ENCODE data around the gene ENDOV. TPM values are rescaled to one million over a fixed set of nuclear protein-coding genes. Genes with fewer than 3 reads are reported as not detected.

The ENDOV gene
- total and polyA plus RNA-seq, 2 donors (not counting 3 experiments of a cell fraction or from before 2014, with no cell fraction given): 20.4 to 25.9 TPM

DNA sequence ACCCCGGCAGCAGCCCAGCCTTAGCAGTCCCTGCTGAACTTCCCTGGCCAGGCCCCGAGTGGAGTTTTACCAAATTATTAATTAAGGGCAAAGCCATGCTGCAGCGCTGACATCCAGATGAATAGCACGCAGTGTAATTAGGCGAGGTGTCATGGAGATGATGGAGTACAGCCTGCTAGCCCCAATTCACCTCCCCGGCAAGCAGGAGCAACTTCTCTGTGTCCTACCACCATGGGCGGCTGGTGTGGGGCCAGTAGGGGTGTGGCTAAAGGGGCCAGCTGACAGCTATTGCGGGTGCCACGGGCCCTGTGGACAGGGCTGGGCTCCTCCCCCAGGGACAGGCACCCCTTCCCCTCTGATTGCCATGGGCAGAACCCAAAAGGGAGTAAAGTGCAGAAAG lies 24.5 kb downstream of the ENDOV start:
- no peaks in the 10 kb centered on the region for H3K36me3 ChIP-seq (ENCODE audit: control insufficient read depth in 2 of 2, extremely low read depth in 1 of 2, insufficient read depth in 2 of 2, low read length in 2 of 2)
- FAIRE-seq (no peak), DNase-seq (ENCODE audit: low read depth, low spot score) (no peak)
- no TSS peak for BruUV-seq (replicated peaks)
- intact Hi-C loops (cut with micrococcal nuclease) (no loop called here), dilution Hi-C loops (cut with MboI; ENCODE audit: extremely low pct_ligation_motif_present, low sequenced_read_pairs) (no loop called here)
- POLR2A ChIA-PET: no interaction called here
- no peaks in the 10 kb centered on the region for H4K20me1 ChIP-seq (replicated peaks; ENCODE audit: control insufficient read depth, extremely low read depth, insufficient read depth, low read length)
- H3K27ac ChIP-seq (ENCODE audit: insufficient read depth, low read depth, low read length): no peak overlapping the region
- no peak overlapping the region for H3K4me3 ChIP-seq (replicated peaks in 1 of 3; ENCODE audit: insufficient read depth in 1 of 3, low read depth in 1 of 3, low read length in 3 of 3)
- no peak overlapping the region for H2AFZ ChIP-seq (ENCODE audit: low read depth, low read length)
- H3K27me3 ChIP-seq (ENCODE audit: control insufficient read depth in 2 of 2, insufficient read depth in 2 of 2, low read length in 2 of 2): no peaks in the 10 kb centered on the region
- no peaks in the 10 kb centered on the region for H3K9me1 ChIP-seq (replicated peaks; ENCODE audit: control insufficient read depth, extremely low read depth, insufficient read depth, low read length)
- H3K4me1 ChIP-seq (ENCODE audit: control insufficient read depth, extremely low read depth, insufficient read depth, low read length): no peaks in the 10 kb centered on the region
- no peak overlapping the region for H3K9ac ChIP-seq (replicated peaks; ENCODE audit: extremely low read depth, insufficient read depth, low read length)
- CTCF ChIA-PET: interaction anchor here (1.7 to 3.1 kb wide), 2 partner anchors 12 to 15 kb away, joined by 7 to 10 read pairs; no protein-coding TSS in a partner anchor
- TF ChIP-seq CTCF (IDR thresholded peaks at IDR 0.05; ENCODE audit: extremely low read depth in 1 of 2, insufficient read depth in 1 of 2, low read depth in 1 of 2, low read length in 2 of 2): no peak
- TF ChIP-seq POLR2AphosphoS5 (IDR thresholded peaks at IDR 0.05; ENCODE audit: insufficient read depth, low read depth, low read length): no peak
- TF ChIP-seq EZH2 (IDR thresholded peaks at IDR 0.05; ENCODE audit: borderline replicate concordance, low read depth, low read length, severe bottlenecking): no peak
- no peak for TF ChIP-seq JUN (IDR thresholded peaks at IDR 0.05; ENCODE audit: borderline replicate concordance, insufficient read depth, insufficient read length, low read depth)
- no peak for TF ChIP-seq GATA2 (IDR thresholded peaks at IDR 0.05; ENCODE audit: insufficient read depth, insufficient read length, low read depth, low read length)
- TF ChIP-seq POLR2A (IDR thresholded peaks at IDR 0.05; ENCODE audit: low read depth, low read length): no peak
- no peak for TF ChIP-seq MYC (IDR thresholded peaks at IDR 0.05; ENCODE audit: low read depth, low read length)
- no peak for TF ChIP-seq MAX (IDR thresholded peaks at IDR 0.05; ENCODE audit: insufficient read depth, insufficient read length)
- TF ChIP-seq FOS (IDR thresholded peaks at IDR 0.05; ENCODE audit: borderline replicate concordance, insufficient read depth, low read length): no peak
- no peak overlapping the region for H3K4me2 ChIP-seq (ENCODE audit: insufficient read depth, low read length)
- H3K9me3 ChIP-seq (replicated peaks; ENCODE audit: control insufficient read depth, insufficient read depth, low read length): no peaks in the 10 kb centered on the region
- no peaks in the 10 kb centered on the region for H3K79me2 ChIP-seq (ENCODE audit: control insufficient read depth, insufficient read depth, low read length)

Measured in endothelial cell of umbilical vein (primary cell).